ENCODE measurements around the gene VIT.

- TF ChIP-seq CTCF (IDR thresholded peaks at IDR 0.05) (no peak), EP300 (IDR thresholded peaks at IDR 0.05) (no peak)
Measured at GRCh38 chr2:36811071-36811470, 114.6 kb downstream of the VIT start.
